CD4-positive, alpha-beta memory T cell (primary cell): ENCODE data around the gene TMEM242. TPM values are rescaled to one million over a fixed set of nuclear protein-coding genes. Genes with fewer than 3 reads are reported as not detected.

ENCODE experiments used
- CTCF ChIA-PET: fragments of 350-600 bp; sonication (Branson Sonifier 250); formaldehyde crosslinking; loops from one replicate; lab custom pipeline; 2021; ENCODE audit warnings: inconsistent platforms; ENCODE audit not compliant: partially characterized antibody; lab: Charles Lee
- POLR2A ChIA-PET: fragments of 350-600 bp; sonication (Branson Sonifier 250); formaldehyde crosslinking; loops from one replicate; lab custom pipeline; 2021; ENCODE audit not compliant: partially characterized antibody; lab: Charles Lee
- DNase-seq, 5 donors: peaks; one replicate each; pipeline versions ENCODE4 v3.0.0 to v3.0.0-alpha.2; 2020 to 2022; ENCODE audit warnings: mixed read lengths in 1 of 5
- H3K27ac ChIP-seq: one replicate; pipeline ENCODE4 v1.7.0; 2013; ENCODE audit warnings: low read depth, low read length
- H3K27me3 ChIP-seq: 2 replicates; pipeline ENCODE4 v1.7.0; 2013; ENCODE audit warnings: mild to moderate bottlenecking, low read length, moderate library complexity; ENCODE audit not compliant: insufficient read depth
- H3K36me3 ChIP-seq: 2 replicates; pipeline ENCODE4 v1.7.0; 2013; ENCODE audit warnings: mild to moderate bottlenecking, low read length, moderate library complexity; ENCODE audit not compliant: insufficient read depth
- H3K4me1 ChIP-seq: 2 replicates; pipeline ENCODE4 v1.7.0; 2013; ENCODE audit warnings: mild to moderate bottlenecking, low read length, moderate library complexity; ENCODE audit not compliant: insufficient read depth
- H3K4me3 ChIP-seq, 2 donors: one replicate each; pipeline ENCODE4 v1.7.0; 2013; ENCODE audit warnings: low read length in 2 of 2, mild to moderate bottlenecking in 1 of 2
- H3K9me3 ChIP-seq, 2 donors: one replicate each; pipeline ENCODE4 v1.7.0; 2013; ENCODE audit warnings: low read length in 2 of 2, control low read depth in 1 of 2; ENCODE audit not compliant: control insufficient read depth in 1 of 2
- H3K27ac Mint-ChIP-seq, 7 donors: one replicate each; pipeline ENCODE4 v1.8.0; 2020 to 2021; ENCODE audit warnings: mixed read lengths in 7 of 7, mild to moderate bottlenecking in 6 of 7, inconsistent platforms in 3 of 7, moderate library complexity in 3 of 7
- H3K27me3 Mint-ChIP-seq, 2 donors: one replicate each; pipeline ENCODE4 v1.8.0; 2020 to 2021; ENCODE audit warnings: mixed read lengths in 2 of 2
- H3K36me3 Mint-ChIP-seq, 2 donors: one replicate each; pipeline ENCODE4 v1.8.0; 2020 to 2021; ENCODE audit warnings: mixed read lengths in 2 of 2, inconsistent platforms in 1 of 2, mild to moderate bottlenecking in 1 of 2
- H3K4me1 Mint-ChIP-seq, 4 donors: one replicate each; pipeline ENCODE4 v1.8.0; 2020 to 2021; ENCODE audit warnings: mixed read lengths in 4 of 4, mild to moderate bottlenecking in 1 of 4
- H3K4me3 Mint-ChIP-seq, 8 donors: one replicate each; pipeline ENCODE4 v1.8.0; 2020 to 2021; ENCODE audit warnings: mixed read lengths in 8 of 8, mild to moderate bottlenecking in 7 of 8, moderate library complexity in 6 of 8, inconsistent platforms in 3 of 8
- H3K9me3 Mint-ChIP-seq, 8 donors: one replicate each; pipeline ENCODE4 v1.8.0; 2020 to 2021; ENCODE audit warnings: mixed read lengths in 8 of 8, mild to moderate bottlenecking in 5 of 8, inconsistent platforms in 3 of 8, moderate library complexity in 1 of 8
- intact Hi-C: fragments of 100-400 bp; cut with micrococcal nuclease; formaldehyde crosslinking; loops from one replicate; pipeline ENCODE4 v1.15.1; 2023
- polyA plus RNA-seq, 2 donors: library from polyadenylated mRNA; unstranded; fragments of 300-500 nt; fragmentation: Illumina TruSeq; gene quantifications; one replicate each; pipeline ENCODE4 v1.2.3, GENCODE V29; 2021
- total RNA-seq, 2 experiments: library from RNA; stranded (reverse); gene quantifications; one replicate each; pipeline ENCODE4 v1.2.3, GENCODE V29; 2021

Gene TMEM242
- total and polyA plus RNA-seq, 4 experiments from 2014 or later = 11.4 to 14.1 (median 12.1) TPM

GRCh38 chr6:157272372-157272771, 50.9 kb downstream of the TMEM242 start:
- Histone ChIP-seq H3K27ac (no peak overlapping the region), H3K9me3 (no peaks in the 10 kb centered on the region), H3K36me3 (no peaks in the 10 kb centered on the region), H3K27me3 (no peaks in the 10 kb centered on the region), H3K4me1 (peaks cover 11% of the 10 kb centered on the region), H3K4me3 (no peak overlapping the region)
- peak overlapping the region in 1 of 7 donors; percentile 86 for H3K27ac Mint-ChIP-seq
- H3K36me3 Mint-ChIP-seq = peaks cover 0 to 7% of the 10 kb centered on the region in 2 donors
- intact Hi-C loops = loop anchor here (5.0 to 10.0 kb wide), 2 partner anchors 118 to 1960 kb away; partner anchors contain the start of gene TFB1M
- peaks cover 0 to 6% (median 0%) of the 10 kb centered on the region in 8 donors for H3K9me3 Mint-ChIP-seq
- H3K4me3 Mint-ChIP-seq = peak overlapping the region in 1 of 8 donors; percentile 10
- no peaks in the 10 kb centered on the region for H3K27me3 Mint-ChIP-seq
- H3K4me1 Mint-ChIP-seq = peaks cover 2 to 16% (median 8%) of the 10 kb centered on the region in 4 donors
- POLR2A ChIA-PET = interaction anchor here (3.6 kb wide), 1 partner anchor 36 kb away, joined by 48 read pairs; no protein-coding TSS in a partner anchor
- CTCF ChIA-PET = interaction anchor here (1.3 kb wide), 1 partner anchor 238 kb away, joined by 4 read pairs; no protein-coding TSS in a partner anchor
- no peak for DNase-seq

GRCh38 chr6:157271911-157272310, 51.4 kb downstream of the TMEM242 start:
- Histone ChIP-seq H3K4me1 (peaks cover 11% of the 10 kb centered on the region), H3K27ac (no peak overlapping the region), H3K4me3 (no peak overlapping the region), H3K9me3 (no peaks in the 10 kb centered on the region), H3K36me3 (no peaks in the 10 kb centered on the region), H3K27me3 (no peaks in the 10 kb centered on the region)
- H3K4me1 Mint-ChIP-seq = peaks cover 2 to 16% (median 8%) of the 10 kb centered on the region in 4 donors
- no peak overlapping the region for H3K4me3 Mint-ChIP-seq
- peak overlapping the region in 2 of 7 donors; percentile 18 to 43 for H3K27ac Mint-ChIP-seq
- CTCF ChIA-PET = interaction anchor here (1.2 to 1.3 kb wide), 2 partner anchors 36 to 237 kb away, joined by 4 to 6 read pairs; no protein-coding TSS in a partner anchor
- peaks cover 0 to 6% (median 0%) of the 10 kb centered on the region in 8 donors for H3K9me3 Mint-ChIP-seq
- H3K36me3 Mint-ChIP-seq = peaks cover 0 to 7% of the 10 kb centered on the region in 2 donors
- intact Hi-C loops = loop anchor here (5.0 to 10.0 kb wide), 2 partner anchors 117 to 1960 kb away; partner anchors contain the start of gene TFB1M
- POLR2A ChIA-PET = no interaction called here
- no peak for DNase-seq
- H3K27me3 Mint-ChIP-seq = no peaks in the 10 kb centered on the region

- Mint-ChIP-seq H3K27ac (peak overlapping the region in 2 of 7 donors; percentile 62 to 70), H3K9me3 (peaks cover 0 to 6% (median 0%) of the 10 kb centered on the region in 8 donors), H3K4me1 (peaks cover 2 to 16% (median 8%) of the 10 kb centered on the region in 4 donors), H3K27me3 (peaks cover 0 to under 1% of the 10 kb centered on the region in 2 donors), H3K36me3 (peaks cover 0 to 7% of the 10 kb centered on the region in 2 donors), H3K4me3 (peak overlapping the region in 2 of 8 donors; percentile 30 to 32)
- DNase-seq = no peak
- ChIA-PET CTCF (interaction anchor here (1.2 to 1.3 kb wide), 2 partner anchors 36 to 237 kb away, joined by 4 to 6 read pairs; no protein-coding TSS in a partner anchor), POLR2A (interaction anchor here (0.6 kb wide), 1 partner anchor 33 kb away, joined by 3 read pairs; no protein-coding TSS in a partner anchor)
- H3K36me3 ChIP-seq = no peaks in the 10 kb centered on the region
- intact Hi-C loops = loop anchor here (5.0 to 10.0 kb wide), 2 partner anchors 117 to 1959 kb away; partner anchors contain the start of gene TFB1M
- no peak overlapping the region for H3K4me3 ChIP-seq
- no peaks in the 10 kb centered on the region for H3K9me3 ChIP-seq
- no peaks in the 10 kb centered on the region for H3K27me3 ChIP-seq
- H3K4me1 ChIP-seq = peaks cover 11% of the 10 kb centered on the region
- H3K27ac ChIP-seq = no peak overlapping the region
Measured at GRCh38 chr6:157271441-157271840, 51.9 kb downstream of the TMEM242 start.

GRCh38 chr6:157270916-157271315, 52.4 kb downstream of the TMEM242 start:
- Mint-ChIP-seq H3K4me1 (peaks cover 2 to 16% (median 8%) of the 10 kb centered on the region in 4 donors), H3K27me3 (peaks cover 0 to 3% of the 10 kb centered on the region in 2 donors), H3K4me3 (no peak overlapping the region), H3K27ac (peak overlapping the region in 2 of 7 donors; percentile 62 to 70), H3K36me3 (peaks cover 0 to 7% of the 10 kb centered on the region in 2 donors), H3K9me3 (peaks cover 0 to 6% (median 0%) of the 10 kb centered on the region in 8 donors)
- Histone ChIP-seq H3K27me3 (no peaks in the 10 kb centered on the region), H3K4me3 (no peak overlapping the region), H3K9me3 (no peaks in the 10 kb centered on the region), H3K27ac (no peak overlapping the region), H3K36me3 (no peaks in the 10 kb centered on the region), H3K4me1 (peaks cover 11% of the 10 kb centered on the region)
- intact Hi-C loops = loop anchor here (5.0 to 10.0 kb wide), 2 partner anchors 116 to 1959 kb away; partner anchors contain the start of gene TFB1M
- ChIA-PET CTCF (interaction anchor here (1.2 kb wide), 1 partner anchor 35 kb away, joined by 6 read pairs; no protein-coding TSS in a partner anchor), POLR2A (interaction anchor here (0.6 kb wide), 1 partner anchor 34 kb away, joined by 3 read pairs; no protein-coding TSS in a partner anchor)
- DNase-seq = no peak

- no peaks in the 10 kb centered on the region for H3K27me3 ChIP-seq
- no peaks in the 10 kb centered on the region for H3K36me3 ChIP-seq
- H3K4me1 ChIP-seq = peaks cover 10% of the 10 kb centered on the region
- Mint-ChIP-seq H3K36me3 (peaks cover 0 to 7% of the 10 kb centered on the region in 2 donors), H3K9me3 (peaks cover 0 to 6% (median 0%) of the 10 kb centered on the region in 8 donors), H3K27me3 (peaks cover 0 to 3% of the 10 kb centered on the region in 2 donors), H3K4me1 (peaks cover 2 to 16% (median 8%) of the 10 kb centered on the region in 4 donors), H3K4me3 (no peak overlapping the region), H3K27ac (peak overlapping the region in 3 of 7 donors; percentile 5 to 87 (median 13))
- POLR2A ChIA-PET = no interaction called here
- no peak overlapping the region for H3K27ac ChIP-seq
- no peak for DNase-seq
- intact Hi-C loops = loop anchor here (5.0 to 10.0 kb wide), 2 partner anchors 116 to 1958 kb away; partner anchors contain the start of gene TFB1M
- no peaks in the 10 kb centered on the region for H3K9me3 ChIP-seq
- no peak overlapping the region for H3K4me3 ChIP-seq
- CTCF ChIA-PET = no interaction called here
Measured at GRCh38 chr6:157270308-157270707, 53.0 kb downstream of the TMEM242 start.

- DNase-seq = no peak
- ChIA-PET CTCF (no interaction called here), POLR2A (no interaction called here)
- Histone ChIP-seq H3K27me3 (no peaks in the 10 kb centered on the region), H3K9me3 (no peaks in the 10 kb centered on the region), H3K27ac (no peak overlapping the region), H3K4me1 (peaks cover 7% of the 10 kb centered on the region), H3K36me3 (no peaks in the 10 kb centered on the region), H3K4me3 (no peak overlapping the region)
- no peak overlapping the region for H3K4me3 Mint-ChIP-seq
- no peak overlapping the region for H3K27ac Mint-ChIP-seq
- peaks cover 0 to 6% (median 0%) of the 10 kb centered on the region in 8 donors for H3K9me3 Mint-ChIP-seq
- intact Hi-C loops = no loop called here
- H3K4me1 Mint-ChIP-seq = peaks cover 2 to 14% (median 8%) of the 10 kb centered on the region in 4 donors
- peaks cover 0 to 7% of the 10 kb centered on the region in 2 donors for H3K36me3 Mint-ChIP-seq
- peaks cover 0 to 3% of the 10 kb centered on the region in 2 donors for H3K27me3 Mint-ChIP-seq
Measured at GRCh38 chr6:157269261-157269794, 54.0 kb downstream of the TMEM242 start.

- Mint-ChIP-seq H3K27me3 (peaks cover 0 to 3% of the 10 kb centered on the region in 2 donors), H3K4me3 (no peak overlapping the region), H3K9me3 (peaks cover 0 to 6% (median 0%) of the 10 kb centered on the region in 8 donors), H3K27ac (no peak overlapping the region), H3K4me1 (peaks cover 2 to 9% (median 5%) of the 10 kb centered on the region in 4 donors), H3K36me3 (peaks cover 0 to 3% of the 10 kb centered on the region in 2 donors)
- Histone ChIP-seq H3K36me3 (no peaks in the 10 kb centered on the region), H3K9me3 (no peaks in the 10 kb centered on the region), H3K4me3 (no peak overlapping the region), H3K4me1 (peaks cover 5% of the 10 kb centered on the region), H3K27me3 (no peaks in the 10 kb centered on the region), H3K27ac (no peak overlapping the region)
- ChIA-PET CTCF (no interaction called here), POLR2A (no interaction called here)
- intact Hi-C loops = no loop called here
- DNase-seq = no peak
Measured at GRCh38 chr6:157268835-157269234, 54.5 kb downstream of the TMEM242 start.
